GM19193 (cell line): ENCODE measurements around the gene IGF2BP2.

Experiments used
- POLR2A ChIP-seq: IDR thresholded peaks from 4 replicates; pipeline ENCODE4 v1.6.1; 2011; ENCODE audit not compliant: insufficient read depth, insufficient read length; ENCODE audit errors: extremely low read depth

The IGF2BP2 gene

GRCh38 chr3:185718736-185719593 is 105.9 kb downstream of the IGF2BP2 start:
- TF ChIP-seq POLR2A: no peak

DNA sequence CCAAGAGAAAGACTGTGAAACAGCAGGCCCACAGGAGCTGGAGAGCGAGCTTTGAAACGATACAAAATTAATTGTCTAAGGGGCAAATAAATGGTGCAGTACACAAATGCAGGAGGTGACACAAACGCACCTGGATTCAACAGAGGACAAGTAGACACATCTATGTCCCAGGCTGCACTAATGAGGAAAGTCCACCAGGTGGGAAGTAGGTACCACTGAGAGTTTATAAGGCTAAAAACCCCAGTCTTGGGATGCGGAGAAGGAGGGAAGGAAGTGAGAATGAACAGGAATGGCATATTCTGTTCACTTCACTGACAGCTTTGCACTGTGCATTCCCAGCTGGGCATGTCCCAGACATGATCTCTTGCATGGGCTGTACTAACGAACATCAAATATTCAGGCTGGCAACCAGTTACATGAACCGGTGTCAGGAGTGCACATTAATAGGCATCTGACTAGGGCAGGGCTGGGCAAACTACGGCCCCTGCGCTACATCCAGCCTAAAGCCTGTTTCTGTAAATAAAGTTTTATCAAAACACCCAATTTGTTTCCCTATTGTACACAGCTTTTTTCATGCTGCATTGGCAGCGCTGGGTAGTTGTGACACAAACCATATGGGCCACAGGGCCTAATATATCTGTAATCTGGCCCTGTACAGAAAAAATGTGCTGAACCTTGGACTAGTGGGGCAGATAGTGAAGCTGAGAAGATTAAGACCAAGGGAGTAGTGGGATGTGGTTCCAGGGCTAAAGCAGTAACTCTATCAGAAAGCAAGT is 107.0 kb downstream of the IGF2BP2 start:
- TF ChIP-seq POLR2A: no peak

DNA sequence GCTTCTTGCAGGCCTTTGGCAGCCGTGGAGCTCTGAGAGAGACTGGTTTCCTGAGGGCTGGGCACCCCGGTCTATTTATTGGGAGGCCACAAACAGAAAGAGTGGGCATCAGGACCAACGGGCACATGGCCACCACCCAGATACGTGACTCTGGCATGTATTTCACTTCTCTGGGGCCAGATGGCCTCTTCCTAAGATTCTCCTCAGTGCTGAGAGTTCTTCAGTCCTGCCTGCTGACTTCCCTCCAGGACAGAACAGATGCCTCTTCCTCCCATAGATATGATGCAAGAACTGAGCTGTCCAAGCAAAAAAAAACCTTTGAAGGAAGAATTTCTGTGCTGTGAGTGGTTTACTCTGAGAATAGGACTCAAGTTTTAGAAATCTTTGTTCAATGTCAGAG is 107.7 kb downstream of the IGF2BP2 start:
- TF ChIP-seq POLR2A: no peak

DNA sequence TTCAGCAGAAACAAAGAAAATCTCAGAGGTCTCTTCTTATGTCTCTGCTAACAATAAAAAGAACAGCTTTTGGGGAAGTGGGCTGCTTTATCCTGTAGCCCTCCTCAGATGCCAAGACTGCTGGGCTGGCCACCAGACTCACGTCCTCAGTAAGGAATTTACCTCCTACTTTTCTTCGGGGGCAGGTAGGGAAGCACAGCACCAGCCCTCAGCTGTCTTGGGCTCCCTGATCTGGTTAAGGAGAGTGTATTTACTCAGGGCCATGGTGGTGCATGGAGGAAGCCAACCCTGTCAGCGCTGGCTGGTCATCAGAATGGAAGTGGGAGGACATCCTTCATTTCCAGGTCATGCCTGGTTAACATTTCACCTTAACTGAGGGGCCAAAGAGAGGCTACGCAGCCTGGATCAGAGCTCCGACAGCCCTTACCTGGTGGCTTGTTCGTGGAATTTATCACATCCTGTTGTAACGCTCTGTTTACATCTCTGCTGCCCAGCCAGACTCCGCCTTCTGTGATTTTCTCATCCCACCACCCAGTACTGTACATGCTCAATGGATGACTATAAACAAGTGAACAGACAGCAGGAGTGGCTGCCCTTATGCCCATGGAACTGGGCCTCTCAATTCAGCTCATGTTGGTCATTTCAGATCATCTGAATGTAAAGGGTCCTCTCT is 108.3 kb downstream of the IGF2BP2 start:
- no peak for TF ChIP-seq POLR2A

GRCh38 chr3:185715091-185715490 is 109.8 kb downstream of the IGF2BP2 start:
- no peak for TF ChIP-seq POLR2A

- no peak for TF ChIP-seq POLR2A
Measured at GRCh38 chr3:185714085-185714484, 110.8 kb downstream of the IGF2BP2 start.

DNA sequence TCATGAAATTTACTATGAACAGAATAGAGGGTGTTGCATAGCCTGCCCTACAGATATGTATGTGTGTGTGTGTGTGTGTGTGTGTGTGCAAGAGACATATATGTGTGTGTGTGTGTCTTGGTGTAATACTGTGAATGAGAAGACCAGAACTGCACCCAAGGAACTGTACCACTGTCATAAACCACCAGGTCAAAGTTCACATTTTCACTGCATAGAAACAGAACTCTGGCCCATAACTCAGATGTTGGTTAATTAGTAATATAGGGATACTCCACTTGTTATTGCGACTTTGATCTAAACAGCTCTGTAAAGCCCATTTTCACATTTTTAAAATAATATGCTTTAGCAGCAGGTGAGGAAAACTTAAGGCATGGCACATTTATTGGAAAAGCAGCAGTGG is 111.8 kb downstream of the IGF2BP2 start:
- no peak for TF ChIP-seq POLR2A

DNA sequence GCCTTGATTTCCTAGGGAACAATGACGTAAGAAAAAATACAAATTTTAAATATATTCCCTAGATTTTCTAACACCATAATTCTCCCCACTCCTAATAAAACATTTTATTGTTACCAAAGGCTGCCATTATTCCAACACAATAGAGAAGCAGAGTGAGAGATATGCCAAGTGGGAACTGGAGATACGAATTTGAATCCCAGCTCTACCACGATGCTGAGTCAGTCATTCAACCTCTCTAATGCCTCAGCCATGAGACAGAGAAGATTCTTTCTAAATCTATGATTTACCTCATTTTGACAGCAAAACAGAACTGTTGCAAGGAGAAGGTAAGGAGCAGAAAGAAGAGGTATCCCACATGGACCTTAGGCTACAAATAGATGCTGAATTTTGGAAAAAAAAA is 112.5 kb downstream of the IGF2BP2 start:
- no peak for TF ChIP-seq POLR2A

GRCh38 chr3:185711255-185711870 is 113.5 kb downstream of the IGF2BP2 start:
- no peak for TF ChIP-seq POLR2A

DNA sequence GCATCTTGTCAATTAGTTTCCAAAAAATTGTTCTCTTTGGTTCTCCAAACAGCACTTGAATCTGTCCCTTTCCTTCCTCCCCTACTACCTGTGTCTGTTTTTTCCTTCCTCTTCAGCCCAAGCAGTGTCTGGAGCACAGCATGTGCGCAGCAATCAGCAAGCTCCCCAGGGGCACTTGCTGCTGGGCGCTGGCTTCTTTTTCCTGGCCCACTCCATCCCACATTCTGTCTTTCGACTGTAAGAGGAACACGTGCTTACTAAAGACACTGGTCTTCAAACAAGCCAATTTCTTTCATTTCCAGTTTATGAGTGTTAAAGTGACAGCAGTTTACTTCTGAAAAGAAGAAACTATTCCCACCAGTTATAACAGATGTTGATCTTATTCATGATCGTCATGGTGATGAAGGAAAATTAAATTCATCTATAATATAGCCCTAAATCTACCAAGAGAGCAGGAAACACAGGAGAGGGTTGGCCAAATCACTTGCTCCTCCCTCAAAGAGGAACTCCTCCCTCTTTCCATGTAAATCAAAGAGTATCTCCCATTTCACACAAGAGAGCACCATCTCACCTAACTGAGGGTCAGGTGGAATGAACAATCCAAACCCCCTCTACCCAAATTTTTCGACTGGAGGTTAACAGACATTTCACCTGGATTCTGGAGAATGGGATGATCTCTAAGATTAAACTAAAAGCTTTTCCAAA is 115.4 kb downstream of the IGF2BP2 start:
- no peak for TF ChIP-seq POLR2A

DNA sequence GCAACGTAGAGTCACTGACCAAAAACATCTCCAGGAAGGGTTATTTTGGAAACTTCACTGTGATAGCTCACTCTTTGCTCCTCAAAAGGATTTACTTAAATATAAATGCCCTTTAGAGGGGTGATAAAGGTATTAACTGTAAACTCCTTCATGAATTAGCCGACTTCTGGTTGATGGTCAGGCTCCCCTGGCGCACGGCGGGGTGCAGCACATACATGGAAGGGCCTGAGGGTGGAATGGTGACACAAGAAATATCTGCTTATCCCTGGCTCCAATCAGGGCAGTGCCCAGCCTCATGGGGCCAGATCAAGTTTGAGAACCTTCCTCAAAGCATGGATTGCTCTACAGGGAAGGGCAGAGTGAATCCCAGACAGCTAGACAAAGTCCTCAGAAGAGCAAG is 116.5 kb downstream of the IGF2BP2 start:
- no peak for TF ChIP-seq POLR2A

- TF ChIP-seq POLR2A: no peak
Measured at GRCh38 chr3:185705498-185705897, 119.3 kb downstream of the IGF2BP2 start.

GRCh38 chr3:185702262-185703225 is 122.3 kb downstream of the IGF2BP2 start:
- no peak for TF ChIP-seq POLR2A
